ENCODE results near the gene MARK4. TPM values are rescaled to one million over a fixed set of nuclear protein-coding genes. Genes with fewer than 3 reads are reported as not detected.
A peak's percentile ranks its signal among the peaks of the same experiment; 100 is the strongest.

MARK4 gene
- total RNA-seq, 1 donor, result 18.1 TPM

GRCh38 chr19:45271098-45271734 is 20.1 kb downstream of the MARK4 start:
- Histone ChIP-seq H3K36me3 (ENCODE audit: insufficient read depth, low read length) (peaks cover 35% of the 10 kb centered on the region), H3K27me3 (ENCODE audit: insufficient read depth, low read length) (no peaks in the 10 kb centered on the region), H3K27ac (ENCODE audit: low read depth, low read length) (no peak overlapping the region), H3K4me1 (ENCODE audit: insufficient read depth, low read length) (no peaks in the 10 kb centered on the region), H3K4me3 (ENCODE audit: insufficient read depth, low read length) (no peak overlapping the region), H3K79me2 (ENCODE audit: insufficient read depth, low read length) (no peaks in the 10 kb centered on the region), H3K4me2 (ENCODE audit: insufficient read depth, low read length) (no peak overlapping the region), H3K9me3 (ENCODE audit: low read depth, low read length) (no peaks in the 10 kb centered on the region), H2AFZ (ENCODE audit: low read length) (no peak overlapping the region), H4K20me1 (ENCODE audit: insufficient read depth, low read length) (peaks cover 2% of the 10 kb centered on the region)
- TF ChIP-seq, protein P1, sequence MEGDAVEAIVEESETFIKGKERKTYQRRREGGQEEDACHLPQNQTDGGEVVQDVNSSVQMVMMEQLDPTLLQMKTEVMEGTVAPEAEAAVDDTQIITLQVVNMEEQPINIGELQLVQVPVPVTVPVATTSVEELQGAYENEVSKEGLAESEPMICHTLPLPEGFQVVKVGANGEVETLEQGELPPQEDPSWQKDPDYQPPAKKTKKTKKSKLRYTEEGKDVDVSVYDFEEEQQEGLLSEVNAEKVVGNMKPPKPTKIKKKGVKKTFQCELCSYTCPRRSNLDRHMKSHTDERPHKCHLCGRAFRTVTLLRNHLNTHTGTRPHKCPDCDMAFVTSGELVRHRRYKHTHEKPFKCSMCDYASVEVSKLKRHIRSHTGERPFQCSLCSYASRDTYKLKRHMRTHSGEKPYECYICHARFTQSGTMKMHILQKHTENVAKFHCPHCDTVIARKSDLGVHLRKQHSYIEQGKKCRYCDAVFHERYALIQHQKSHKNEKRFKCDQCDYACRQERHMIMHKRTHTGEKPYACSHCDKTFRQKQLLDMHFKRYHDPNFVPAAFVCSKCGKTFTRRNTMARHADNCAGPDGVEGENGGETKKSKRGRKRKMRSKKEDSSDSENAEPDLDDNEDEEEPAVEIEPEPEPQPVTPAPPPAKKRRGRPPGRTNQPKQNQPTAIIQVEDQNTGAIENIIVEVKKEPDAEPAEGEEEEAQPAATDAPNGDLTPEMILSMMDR (IDR thresholded peaks at IDR 0.05; ENCODE audit: extremely low read depth, low read depth, low read length), result no peak
- DNase-seq (ENCODE audit: insufficient read length, low spot score, missing footprints), result no peak

GRCh38 chr19:45271735-45272108 is 20.7 kb downstream of the MARK4 start:
- H4K20me1 ChIP-seq (ENCODE audit: insufficient read depth, low read length), result peaks cover 2% of the 10 kb centered on the region
- no peak overlapping the region for H2AFZ ChIP-seq (ENCODE audit: low read length)

DNA sequence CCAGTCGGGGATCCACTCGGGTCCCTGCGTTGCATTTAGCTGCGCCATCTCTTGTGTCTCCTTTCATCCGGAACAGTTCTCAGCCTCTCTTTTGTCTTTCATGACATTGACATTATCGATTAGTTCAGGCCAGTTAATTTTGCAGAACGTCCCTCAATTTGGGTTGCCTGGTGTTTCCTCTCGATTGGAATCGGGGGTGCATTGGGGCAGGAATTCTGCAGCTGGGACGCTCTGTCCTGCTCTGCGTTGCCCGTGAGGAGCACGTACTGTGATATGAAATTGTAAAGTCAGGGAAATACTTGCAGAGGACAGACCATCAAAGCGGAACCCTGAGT is 22.4 kb downstream of the MARK4 start:
- Histone ChIP-seq H3K4me1 (ENCODE audit: insufficient read depth, low read length) (no peaks in the 10 kb centered on the region), H3K27me3 (ENCODE audit: insufficient read depth, low read length) (no peaks in the 10 kb centered on the region), H3K9me3 (ENCODE audit: low read depth, low read length) (no peaks in the 10 kb centered on the region), H3K27ac (ENCODE audit: low read depth, low read length) (no peak overlapping the region), H4K20me1 (ENCODE audit: insufficient read depth, low read length) (no peaks in the 10 kb centered on the region), H3K4me2 (ENCODE audit: insufficient read depth, low read length) (no peak overlapping the region), H3K79me2 (ENCODE audit: insufficient read depth, low read length) (no peaks in the 10 kb centered on the region), H3K36me3 (ENCODE audit: insufficient read depth, low read length) (peaks cover 40% of the 10 kb centered on the region), H2AFZ (ENCODE audit: low read length) (no peak overlapping the region), H3K4me3 (ENCODE audit: insufficient read depth, low read length) (no peak overlapping the region)
- peak; percentile 62 for DNase-seq (ENCODE audit: insufficient read length, low spot score, missing footprints)
- TF ChIP-seq, protein P1 (IDR thresholded peaks at IDR 0.05; ENCODE audit: extremely low read depth, low read depth, low read length), result no peak

More at GRCh38 chr19:45271735-45272108, 20.7 kb downstream of the MARK4 start:
- H3K27ac ChIP-seq (ENCODE audit: low read depth, low read length), result no peak overlapping the region
- no peaks in the 10 kb centered on the region for H3K4me1 ChIP-seq (ENCODE audit: insufficient read depth, low read length)
- no peaks in the 10 kb centered on the region for H3K9me3 ChIP-seq (ENCODE audit: low read depth, low read length)
- H3K79me2 ChIP-seq (ENCODE audit: insufficient read depth, low read length), result no peaks in the 10 kb centered on the region
- no peak for DNase-seq (ENCODE audit: insufficient read length, low spot score, missing footprints)
- H3K4me2 ChIP-seq (ENCODE audit: insufficient read depth, low read length), result no peak overlapping the region
- no peaks in the 10 kb centered on the region for H3K27me3 ChIP-seq (ENCODE audit: insufficient read depth, low read length)
- TF ChIP-seq, protein P1 (IDR thresholded peaks at IDR 0.05; ENCODE audit: extremely low read depth, low read depth, low read length), result no peak
- H3K4me3 ChIP-seq (ENCODE audit: insufficient read depth, low read length), result no peak overlapping the region
- peaks cover 35% of the 10 kb centered on the region for H3K36me3 ChIP-seq (ENCODE audit: insufficient read depth, low read length)

DNA sequence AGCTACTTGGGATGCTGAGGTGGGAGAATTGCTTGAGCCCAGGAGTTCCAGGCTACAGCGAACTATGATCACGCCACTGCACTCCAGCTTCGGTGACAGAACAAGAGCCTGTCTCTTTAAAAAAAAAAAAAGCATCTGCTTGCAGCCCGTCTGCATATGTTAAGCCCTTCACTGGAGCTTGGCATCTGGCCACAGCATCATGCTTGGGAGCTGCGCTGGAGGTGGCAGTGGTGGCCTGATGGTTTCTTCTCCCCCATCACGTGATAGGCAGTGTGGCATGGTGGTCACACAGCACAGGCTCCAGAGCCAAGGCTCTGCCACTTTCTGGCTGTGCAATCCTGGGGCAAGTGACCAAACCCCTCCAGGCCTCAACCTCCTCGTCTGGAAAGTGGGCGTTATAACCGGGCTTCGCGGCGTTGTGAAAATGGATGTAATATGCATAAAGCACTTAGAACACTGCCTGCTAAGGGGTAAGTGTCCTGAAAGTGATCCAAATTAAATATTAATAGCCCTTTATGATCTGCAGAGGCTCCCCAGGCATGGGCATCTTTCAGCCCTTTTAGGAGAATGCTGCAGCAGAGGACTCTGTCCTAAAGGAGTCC is 24.4 kb downstream of the MARK4 start:
- Histone ChIP-seq H3K9me3 (ENCODE audit: low read depth, low read length) (no peaks in the 10 kb centered on the region), H3K36me3 (ENCODE audit: insufficient read depth, low read length) (peaks cover 45% of the 10 kb centered on the region), H3K27ac (ENCODE audit: low read depth, low read length) (no peak overlapping the region), H3K27me3 (ENCODE audit: insufficient read depth, low read length) (no peaks in the 10 kb centered on the region), H3K4me1 (ENCODE audit: insufficient read depth, low read length) (no peaks in the 10 kb centered on the region), H3K4me3 (ENCODE audit: insufficient read depth, low read length) (no peak overlapping the region), H3K4me2 (ENCODE audit: insufficient read depth, low read length) (no peak overlapping the region), H4K20me1 (ENCODE audit: insufficient read depth, low read length) (no peaks in the 10 kb centered on the region), H3K79me2 (ENCODE audit: insufficient read depth, low read length) (no peaks in the 10 kb centered on the region), H2AFZ (ENCODE audit: low read length) (no peak overlapping the region)
- TF ChIP-seq, protein P1 (IDR thresholded peaks at IDR 0.05; ENCODE audit: extremely low read depth, low read depth, low read length), result no peak
- no peak for DNase-seq (ENCODE audit: insufficient read length, low spot score, missing footprints)
